GM19455 (cell line): ENCODE results near the gene SLC26A9.

Experiments
- ATAC-seq: cut with Tn5 transposase; IDR thresholded peaks from one replicate; pipeline ENCODE4 v1.9.1; 2021; ENCODE audit not compliant: unreplicated experiment

SLC26A9 gene

DNA sequence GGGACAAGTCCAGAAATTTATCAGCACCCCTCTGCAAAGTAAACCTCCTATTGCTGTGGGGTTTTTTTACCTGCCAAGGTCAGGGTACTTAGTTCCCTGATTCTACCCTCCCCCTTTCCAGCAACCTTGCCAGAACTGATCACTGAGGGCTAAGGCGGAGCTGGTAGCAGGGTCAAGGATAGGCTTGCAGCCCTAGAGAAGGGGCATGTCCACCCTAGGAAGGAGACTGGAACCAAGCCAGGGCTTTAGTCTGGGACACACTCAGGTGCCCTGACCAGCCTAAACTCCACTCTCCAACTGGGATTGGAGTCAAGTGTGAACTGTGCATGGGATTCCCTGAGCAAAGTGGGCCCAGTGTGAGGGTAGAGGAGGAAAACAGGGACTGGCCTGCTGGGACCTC, 6.5 kb upstream of the SLC26A9 start:
- no peak for ATAC-seq

DNA sequence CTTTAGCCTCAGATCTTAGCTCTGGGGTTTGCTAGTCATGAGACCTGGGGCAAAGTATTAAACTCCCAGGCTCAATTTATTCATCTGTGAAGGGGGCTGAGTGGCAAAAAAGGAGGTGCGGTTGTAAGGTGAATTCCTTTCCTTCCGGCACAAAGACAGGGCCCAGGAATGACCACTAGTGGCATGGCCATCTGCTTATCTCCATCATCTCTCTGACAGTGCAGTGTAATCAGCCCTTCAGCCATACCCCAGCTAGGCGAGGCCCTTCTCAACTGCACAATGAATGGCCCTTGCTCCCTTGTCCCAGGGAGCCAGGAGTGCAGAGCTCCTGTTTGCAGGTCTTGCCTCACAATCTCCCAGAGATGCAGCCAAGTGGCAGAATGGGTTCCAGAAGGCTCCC, 5.6 kb upstream of the SLC26A9 start:
- no peak for ATAC-seq

DNA sequence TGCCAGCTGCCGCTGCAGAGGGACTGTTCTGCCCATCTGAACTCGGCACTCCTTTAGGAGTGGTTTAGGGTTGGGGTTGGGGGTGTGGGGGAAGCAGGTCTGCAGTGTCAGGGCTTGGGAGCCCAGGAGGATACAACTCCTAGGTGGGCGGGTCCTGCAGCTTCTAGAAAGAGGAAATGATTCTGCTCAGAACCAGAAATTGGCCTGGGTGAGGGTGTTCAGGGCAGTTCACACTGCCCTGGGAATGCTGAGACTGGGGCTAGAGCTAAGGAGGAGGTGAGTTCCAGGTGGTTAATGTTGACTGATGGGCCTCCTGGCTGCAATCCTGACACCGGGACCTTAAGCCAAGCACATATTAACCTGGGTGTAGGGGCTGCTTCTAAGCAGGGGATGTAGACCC, 4.8 kb upstream of the SLC26A9 start:
- no peak for ATAC-seq

DNA sequence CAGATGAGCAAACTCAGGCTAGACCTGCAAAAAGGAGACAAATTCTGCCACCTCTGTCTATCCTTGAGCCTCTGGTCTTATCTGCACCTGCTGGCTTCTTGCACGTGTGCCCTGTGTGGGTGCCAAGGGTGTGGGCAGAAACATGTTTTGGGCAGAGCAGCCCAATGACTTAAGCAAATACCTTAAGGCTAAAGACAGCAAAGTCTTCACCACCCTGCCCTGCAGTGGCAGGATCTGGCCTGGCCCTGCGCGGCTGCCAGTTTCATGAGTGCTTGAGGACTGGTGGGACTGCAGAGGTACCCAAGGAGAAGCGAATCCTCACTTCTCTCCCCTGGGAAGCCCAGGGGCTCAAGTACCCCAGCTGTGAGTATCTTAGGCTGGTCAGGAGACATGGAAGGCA, 3.8 kb upstream of the SLC26A9 start:
- no peak for ATAC-seq

DNA sequence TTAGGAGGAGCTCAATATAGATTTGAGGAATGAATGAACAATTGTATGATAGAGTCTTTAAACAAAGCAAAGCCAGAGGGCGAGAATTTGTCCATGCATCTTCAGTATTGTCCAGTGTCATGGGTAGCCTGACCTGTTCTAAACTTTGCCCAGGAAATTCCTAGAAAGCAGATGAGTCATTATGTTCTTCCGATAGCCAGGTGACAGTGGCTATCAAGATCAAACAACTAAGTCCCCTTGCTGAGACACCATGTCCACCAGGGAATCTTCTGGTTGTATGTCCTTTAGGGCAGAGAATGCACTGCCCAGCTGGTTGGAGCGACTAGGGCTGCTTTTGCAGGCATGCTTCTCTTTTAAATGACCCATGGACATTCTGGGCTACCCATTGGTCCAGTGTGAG, 1.8 kb upstream of the SLC26A9 start:
- no peak for ATAC-seq

DNA sequence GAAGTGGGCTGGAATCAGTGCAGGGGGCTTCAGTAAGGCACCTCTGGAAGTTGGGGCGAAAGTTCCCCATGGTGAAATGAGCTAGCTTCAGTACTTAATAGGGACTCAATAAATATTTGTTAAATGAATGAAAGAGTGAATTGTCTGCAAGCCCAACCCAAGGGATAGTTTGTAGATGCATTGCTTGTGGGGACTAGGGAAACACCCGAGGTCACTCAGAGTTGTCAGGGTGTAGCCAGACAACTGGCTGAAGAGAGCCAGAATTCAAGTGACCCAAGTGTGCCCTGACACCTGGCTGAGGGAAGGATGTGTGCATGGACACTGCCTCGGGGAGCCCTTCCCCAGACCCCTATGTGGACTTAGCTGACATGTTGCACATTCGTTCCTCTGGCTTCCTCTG, 1.3 kb upstream of the SLC26A9 start:
- no peak for ATAC-seq

DNA sequence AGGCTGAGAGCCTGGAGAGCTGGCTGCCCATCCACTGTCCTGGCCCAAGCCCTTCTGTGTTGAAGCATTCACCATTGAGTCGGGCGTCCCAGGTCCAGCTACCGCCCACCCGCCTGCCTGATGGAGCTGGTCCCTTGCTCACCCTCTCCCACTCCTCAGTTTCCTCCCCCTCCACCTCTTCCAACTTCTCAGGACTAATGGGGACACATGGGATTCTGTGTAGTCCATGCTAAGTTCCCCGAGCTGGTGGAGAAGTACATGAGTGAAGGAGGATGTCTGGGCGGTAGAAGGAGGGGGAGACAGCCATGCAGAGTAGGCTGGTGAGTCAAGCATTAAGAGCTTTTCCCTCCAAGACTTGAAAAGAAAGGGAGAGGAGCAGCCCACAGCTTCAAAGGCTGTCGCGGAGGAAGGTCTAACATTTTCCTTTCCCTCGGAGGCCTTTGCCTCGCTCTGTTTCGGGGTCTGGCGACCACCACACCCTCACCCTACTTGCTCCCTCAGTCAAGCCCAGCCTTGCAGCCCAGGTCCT, 561 bp downstream of the SLC26A9 start:
- no peak for ATAC-seq

DNA sequence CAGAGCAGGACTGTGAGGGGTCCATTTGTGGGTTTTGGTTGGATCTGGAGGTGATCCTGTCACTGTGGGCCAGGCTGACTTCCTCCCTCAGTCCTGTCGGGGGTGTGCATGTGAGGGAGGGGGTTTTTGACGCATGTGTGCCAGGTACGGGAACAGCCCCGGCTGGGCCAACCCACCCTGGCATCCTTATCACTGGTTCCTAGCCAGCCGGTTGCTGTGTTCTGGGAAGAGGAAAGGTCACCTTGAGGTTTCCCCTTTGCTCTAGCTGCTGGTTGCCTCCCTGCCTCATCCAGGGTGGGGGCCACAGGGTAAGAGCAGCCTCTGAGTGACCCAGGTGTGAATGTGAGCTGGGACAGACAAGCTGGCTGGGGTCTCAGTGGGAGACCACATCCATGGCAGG, 2.5 kb downstream of the SLC26A9 start:
- ATAC-seq, result no peak

DNA sequence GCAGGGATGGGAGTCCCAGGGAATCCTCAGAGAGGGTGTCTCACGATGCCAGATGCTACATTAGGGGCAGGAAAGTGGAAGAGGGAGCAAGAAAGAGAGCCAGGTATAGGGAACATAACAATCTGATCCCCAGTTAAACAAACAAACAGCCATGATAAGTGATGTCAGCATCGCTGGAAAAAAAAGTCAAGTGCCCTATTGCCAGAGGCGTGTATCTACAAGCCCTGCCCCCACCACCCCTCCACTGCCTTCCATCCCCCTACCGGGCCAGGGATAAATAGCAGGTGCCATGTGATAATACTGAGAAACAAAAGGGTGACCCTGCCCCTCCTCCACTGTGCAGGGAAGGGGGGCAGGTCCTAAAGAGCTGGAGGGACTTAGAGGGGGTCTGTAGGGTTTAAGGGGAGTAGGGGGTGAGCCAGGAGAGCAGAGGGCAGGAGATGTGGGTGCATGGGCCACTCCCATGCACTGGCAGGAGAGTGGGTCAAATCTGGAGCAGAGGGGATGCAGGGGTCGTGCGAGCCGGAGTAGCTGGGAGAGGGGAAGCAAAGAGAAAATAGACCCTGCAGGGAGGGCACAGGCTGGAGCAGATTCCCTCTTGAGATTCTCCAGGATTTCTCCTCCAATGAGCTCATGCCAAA, 3.4 kb downstream of the SLC26A9 start:
- no peak for ATAC-seq

DNA sequence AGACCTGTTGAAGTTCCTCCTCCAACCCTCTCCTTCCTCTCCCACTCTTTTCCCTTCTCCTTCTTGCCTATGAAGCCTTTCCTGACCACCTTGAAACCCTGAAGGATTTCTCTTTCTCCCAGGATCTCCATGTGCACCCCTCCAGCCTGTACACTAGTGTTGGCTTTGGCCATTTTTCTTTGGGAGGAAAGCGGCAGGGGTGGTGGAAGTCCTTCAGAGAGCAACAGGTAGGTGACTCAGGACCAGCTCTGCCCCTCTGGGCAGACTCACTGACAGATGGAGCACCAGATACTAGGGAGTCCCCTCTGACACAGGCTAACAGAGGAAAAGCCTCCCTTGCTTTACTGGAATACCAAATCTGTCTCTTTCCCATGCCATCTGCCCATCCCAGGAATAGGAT, 4.6 kb downstream of the SLC26A9 start:
- ATAC-seq, result no peak

DNA sequence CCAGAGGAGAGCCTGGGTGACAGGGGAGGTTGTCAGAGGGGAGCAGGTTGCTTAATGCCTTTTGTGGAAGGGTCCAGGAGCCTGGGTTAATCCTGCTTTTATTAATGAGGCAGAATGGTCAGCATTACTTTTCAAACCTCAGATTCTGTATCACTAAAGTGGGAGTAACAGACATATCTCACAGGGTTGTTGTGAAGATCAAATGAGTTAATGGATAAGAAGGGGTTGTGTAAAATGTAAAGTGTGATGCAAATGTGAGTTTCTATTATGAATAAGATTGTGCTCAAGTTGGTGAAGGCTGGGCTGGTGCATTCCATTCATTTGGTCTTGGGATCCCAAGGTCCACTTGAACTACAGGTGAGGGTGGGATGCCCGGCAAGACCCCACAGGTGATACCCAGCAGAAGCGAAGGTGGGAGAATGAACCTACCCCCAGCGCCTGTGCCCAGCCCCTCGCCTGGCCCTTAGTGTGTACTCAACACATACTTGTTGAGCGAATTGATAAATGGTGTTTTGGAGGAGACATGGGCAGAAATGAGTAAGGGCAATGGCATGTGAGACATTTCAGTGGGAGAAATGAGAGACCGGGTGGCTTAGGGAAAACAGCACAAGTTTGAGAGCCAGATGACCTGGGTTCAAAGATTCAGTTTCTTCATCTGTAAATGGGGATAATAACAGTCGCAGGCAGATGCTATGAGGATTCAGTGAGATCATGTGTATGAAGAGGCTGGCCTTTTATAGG, 6.2 kb downstream of the SLC26A9 start:
- ATAC-seq, result no peak

DNA sequence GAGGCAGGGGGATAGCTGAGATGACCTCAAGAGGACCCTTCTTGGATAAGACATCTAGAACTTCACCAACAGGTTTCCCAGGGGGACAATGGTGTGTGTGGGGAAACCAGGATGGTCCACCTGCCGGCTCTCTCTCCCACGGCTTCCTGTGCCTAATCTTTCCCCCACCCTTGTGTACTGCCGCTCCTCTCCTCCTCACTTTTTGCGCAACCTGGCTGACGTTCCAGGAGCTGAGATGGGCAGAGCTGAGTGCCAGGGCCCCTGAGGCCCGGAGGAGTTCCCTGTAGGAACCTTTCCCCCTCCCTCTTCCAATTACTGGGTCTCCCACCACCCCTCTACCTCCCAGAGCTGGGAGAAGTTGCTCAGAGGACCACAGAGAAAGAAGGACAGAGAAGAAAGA, 6.9 kb downstream of the SLC26A9 start:
- ATAC-seq, result no peak

DNA sequence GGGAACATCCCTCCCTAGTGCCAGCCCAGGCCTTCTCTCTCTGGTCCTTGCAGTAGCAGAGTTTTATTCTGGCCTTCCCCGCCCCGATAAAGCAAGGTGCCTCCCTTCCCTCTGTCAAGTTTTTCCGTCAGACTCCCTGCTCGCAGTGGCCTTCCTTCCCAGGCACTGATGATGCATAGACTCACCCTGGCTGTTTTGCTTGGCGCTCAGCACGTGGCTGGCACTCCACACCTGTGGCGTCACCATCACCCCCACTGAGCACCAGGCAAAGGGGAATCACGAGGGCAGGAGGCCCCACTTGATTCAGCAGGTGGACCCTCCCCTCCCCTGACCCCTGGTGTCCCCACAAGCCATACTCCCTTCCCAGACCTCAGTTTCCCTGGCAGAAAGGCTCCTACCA, 7.4 kb downstream of the SLC26A9 start:
- ATAC-seq, result no peak

DNA sequence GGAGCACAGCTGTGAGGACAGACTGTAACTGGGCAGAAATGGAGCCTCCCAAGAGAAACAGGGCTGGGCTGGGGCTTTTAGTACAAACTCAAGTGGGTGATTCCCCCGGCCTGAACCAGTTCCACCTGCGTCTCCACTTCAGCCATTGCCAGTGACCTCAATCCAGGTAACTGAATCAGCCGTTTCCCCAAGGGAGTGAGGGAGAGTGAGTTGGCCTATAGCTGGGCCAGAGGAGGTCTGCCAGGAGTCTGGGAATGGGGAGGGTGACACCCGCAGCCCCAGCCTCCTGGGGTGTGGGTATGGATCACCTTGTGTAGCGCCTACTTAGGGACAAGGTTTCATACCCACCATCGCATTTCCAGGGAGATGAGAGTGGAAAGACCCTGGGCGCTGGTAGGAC, 8.5 kb downstream of the SLC26A9 start:
- no peak for ATAC-seq

DNA sequence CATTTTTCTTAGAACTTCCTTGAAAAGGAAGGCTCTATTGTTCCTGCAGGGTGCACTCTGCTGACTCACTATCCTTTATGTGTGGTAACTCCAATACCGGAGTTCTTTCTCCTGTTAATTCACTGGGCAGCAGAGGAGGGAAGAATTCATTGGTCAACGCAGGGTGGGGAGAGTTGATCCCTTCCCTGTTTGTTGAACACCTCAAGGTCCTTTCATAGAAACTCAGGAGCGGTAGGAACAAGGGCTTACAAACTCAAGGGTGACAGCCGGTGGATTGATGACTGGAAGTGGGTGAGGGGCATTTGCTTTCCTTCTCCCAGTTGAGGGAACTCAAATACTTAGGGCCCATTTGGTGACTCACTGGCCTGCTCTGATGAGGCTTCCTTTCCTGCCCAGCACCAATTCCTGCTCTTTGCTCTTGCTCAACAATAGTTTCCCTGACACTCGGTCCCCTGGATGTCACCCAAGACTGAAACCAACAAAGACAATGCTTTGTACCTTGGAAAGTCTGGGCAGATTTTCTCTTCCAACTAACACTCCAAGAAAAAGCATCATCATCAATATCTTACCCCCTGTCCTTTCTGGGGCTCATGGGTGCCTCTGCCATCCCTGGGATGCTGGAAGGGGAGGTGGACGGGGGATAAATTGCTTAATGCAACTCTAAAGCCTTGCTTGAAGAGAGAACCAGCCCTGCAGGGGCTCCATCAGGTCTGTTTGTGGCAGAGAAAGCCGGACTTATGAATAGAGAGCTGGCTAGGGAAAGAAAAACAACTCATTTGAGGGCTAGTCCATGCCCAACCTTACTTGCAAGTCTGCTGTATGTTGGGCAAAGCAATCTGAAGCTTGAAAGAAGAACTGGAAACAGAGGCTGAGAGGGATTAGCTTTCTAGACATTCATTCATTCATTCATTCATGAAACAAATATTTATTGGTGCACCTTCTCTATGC, 9.3 kb downstream of the SLC26A9 start:
- ATAC-seq, result no peak

DNA sequence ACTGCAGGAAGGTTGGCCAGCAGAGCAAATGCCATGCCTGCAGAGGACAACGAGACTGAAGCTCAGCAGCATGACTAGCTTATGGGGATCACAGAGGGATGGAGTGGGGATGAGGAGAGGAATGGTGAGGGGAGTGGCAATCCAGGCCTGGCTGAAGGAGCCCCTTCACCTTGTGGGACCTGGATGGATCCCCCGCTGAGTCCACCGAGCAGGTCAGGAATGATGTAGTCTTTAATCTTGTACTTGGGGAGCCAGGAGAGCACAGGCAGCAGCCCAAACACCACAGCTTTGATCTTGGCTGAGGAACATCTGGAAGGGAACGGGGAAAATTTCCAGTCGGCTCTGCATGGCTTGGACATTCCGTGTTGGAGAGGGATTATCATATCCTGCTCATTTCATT, 10.5 kb downstream of the SLC26A9 start:
- no peak for ATAC-seq

DNA sequence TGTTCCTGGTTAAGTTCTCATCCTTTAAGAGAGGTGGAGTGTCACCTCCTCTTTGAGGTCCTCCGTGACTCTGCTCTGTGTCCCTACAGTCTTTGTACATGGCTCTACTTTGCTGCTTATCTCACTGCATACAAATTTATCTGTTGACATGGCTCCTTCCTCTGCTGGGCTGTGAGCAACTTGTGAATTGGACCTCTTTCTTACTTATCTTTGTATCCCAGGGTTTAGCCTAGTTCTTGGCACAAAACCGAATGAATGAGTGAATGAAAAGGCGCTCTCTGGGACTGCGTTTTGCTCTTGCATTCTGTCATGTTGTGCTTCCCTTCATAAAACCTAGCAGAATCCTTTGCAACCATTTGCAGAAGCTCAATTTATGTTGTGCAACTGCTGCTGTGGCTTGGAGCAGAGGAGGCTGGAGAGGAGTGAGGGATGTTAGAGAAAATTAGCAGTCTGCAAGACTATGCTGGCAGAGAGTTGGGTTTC, 12.4 kb downstream of the SLC26A9 start:
- no peak for ATAC-seq

DNA sequence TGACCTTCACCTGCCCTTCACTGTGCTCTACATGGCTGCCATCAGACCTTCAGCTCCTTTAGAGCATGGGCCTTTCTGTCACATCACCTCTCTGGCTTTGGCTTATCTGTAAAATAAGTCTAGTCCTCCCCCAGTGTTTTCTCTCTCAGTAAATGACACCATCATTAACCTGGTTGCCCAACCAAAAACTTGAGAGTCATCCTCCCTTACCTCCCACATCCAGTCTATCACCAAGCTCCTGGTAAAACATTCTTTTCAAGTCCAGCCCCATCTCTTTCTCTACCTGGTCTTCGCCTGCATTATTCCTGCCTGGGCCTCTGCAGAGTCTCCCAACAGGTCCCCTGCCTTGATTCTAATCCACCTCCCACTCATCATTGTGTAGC, 13.1 kb downstream of the SLC26A9 start:
- no peak for ATAC-seq

DNA sequence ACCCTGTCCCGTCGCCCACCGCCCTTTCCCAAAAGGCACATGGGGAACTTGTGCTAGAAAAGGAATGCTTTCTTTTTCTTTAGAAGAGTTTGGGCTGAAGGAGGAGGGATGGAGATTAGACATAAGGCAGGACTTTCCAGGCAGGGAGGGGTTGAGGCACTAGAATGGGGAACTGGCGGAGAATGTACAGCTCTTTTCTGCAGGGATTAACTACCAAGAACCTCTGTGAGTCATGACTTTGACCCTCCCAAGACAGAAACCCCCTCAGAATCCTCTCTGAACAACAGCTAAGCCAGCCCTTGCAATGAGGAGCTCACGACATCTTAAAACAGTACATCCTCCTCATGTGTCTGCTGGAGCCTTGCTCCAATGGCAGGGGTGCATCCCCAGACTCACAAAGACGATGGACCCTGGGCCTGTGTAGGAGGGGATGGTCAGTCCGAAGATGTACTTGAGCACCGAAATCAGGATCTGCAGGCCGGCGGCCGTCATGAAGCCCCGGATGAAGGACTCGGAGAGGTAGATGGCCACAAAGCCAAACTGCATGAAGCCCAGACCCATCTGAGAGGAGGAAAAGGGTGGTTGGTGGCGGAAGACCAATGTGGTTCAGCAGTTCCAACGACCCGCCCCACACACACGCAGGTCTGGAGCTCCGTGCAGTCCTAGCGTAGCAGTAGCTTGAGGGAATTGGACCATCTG, 13.6 kb downstream of the SLC26A9 start:
- no peak for ATAC-seq

DNA sequence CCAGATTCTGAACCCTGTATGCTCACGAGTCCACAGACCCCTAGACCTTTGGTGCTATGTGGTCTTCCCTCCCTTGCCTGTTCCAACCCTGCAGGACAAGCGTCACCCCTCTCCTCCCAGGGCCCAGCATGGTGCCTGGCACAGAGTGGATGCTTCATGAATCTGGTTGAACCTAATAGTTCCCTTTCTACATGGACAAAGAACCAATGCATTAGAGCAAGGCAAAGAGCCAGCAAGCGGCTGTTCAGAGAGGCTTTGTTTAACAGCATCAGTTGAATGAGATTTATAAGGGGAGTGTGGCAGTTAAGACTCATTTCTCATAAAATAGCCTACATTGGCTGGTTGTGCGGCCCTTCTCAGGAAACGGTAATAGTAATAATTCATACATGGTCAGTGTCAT, 14.9 kb downstream of the SLC26A9 start:
- no peak for ATAC-seq

DNA sequence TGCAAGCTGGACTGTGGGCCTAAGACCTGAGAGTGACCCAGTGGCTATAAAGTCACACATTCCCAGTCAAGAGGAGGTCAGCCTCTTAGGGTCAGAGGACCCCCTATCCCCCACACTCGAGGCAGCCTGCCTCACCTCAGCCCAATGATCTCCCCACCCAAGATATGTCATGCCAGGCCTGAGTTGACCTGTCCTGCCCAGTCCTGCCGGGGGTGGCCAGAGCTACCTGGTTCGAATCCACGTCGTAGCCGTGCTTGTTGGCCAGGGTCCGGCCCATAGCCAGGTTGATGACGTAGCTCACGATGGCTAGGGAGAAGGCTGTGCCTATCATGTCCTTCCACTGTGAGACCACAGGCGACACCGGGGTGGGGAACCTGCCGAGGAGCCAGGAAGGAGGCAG, 15.6 kb downstream of the SLC26A9 start:
- ATAC-seq, result no peak
